ENCODE data around the gene HTRA1. TPM values are rescaled to one million over a fixed set of nuclear protein-coding genes. Genes with fewer than 3 reads are reported as not detected.

HTRA1 gene
- total RNA-seq, 1 experiment from 2014 or later, result 32.8 TPM

- intact Hi-C loops (cut with micrococcal nuclease; ENCODE audit: unreplicated experiment), result no loop called here
- CTCF ChIA-PET, result no interaction called here
- DNase-seq (ENCODE audit: low read depth, low spot score), result no peak
- Histone ChIP-seq H3K27me3 (ENCODE audit: control insufficient read depth, insufficient read depth, low read length) (0 out of 2 replicates have a peak, but pooled peaks cover 2% of the 10 kb centered on the region), H3K27ac (ENCODE audit: low read length) (peak overlapping the region; percentile 1; the same call in 1 of the 2 replicates), H3K4me1 (ENCODE audit: control insufficient read depth, insufficient read depth, low read length) (peaks cover 10% of the 10 kb centered on the region), H3K9me3 (ENCODE audit: control insufficient read depth, insufficient read depth, low read depth, low read length) (no peaks in the 10 kb centered on the region), H3K36me3 (ENCODE audit: control insufficient read depth, insufficient read depth, low read length) (no peaks in the 10 kb centered on the region), H3K4me3 (ENCODE audit: low read depth in 2 of 2, low read length in 2 of 2) (peak overlapping the region; percentile 46 to 74)
- POLR2A ChIA-PET, result no interaction called here
- in situ Hi-C loops (cut with HindIII; ENCODE audit: low pct_unique_long_range_greater_than_20kb, low sequenced_read_pairs), result no loop called here
- peak; percentile 19; the same call in 1 of the 2 replicates for ATAC-seq
- no TSS peak for BruUV-seq (replicated peaks)
- TF ChIP-seq POLR2AphosphoS5 (IDR thresholded peaks at IDR 0.05; ENCODE audit: low read depth, low read length), result no peak
- TF ChIP-seq CTCF (IDR thresholded peaks at IDR 0.05), result no peak
- no peak for TF ChIP-seq TCF7L2 (IDR thresholded peaks at IDR 0.05; ENCODE audit: low read depth, low read length)
- TF ChIP-seq SIN3A (IDR thresholded peaks at IDR 0.05; ENCODE audit: borderline replicate concordance, insufficient read depth, low read depth, low read length), result no peak
- no peak for TF ChIP-seq REST (IDR thresholded peaks at IDR 0.05; ENCODE audit: insufficient read depth in 1 of 2, low read depth in 2 of 2, low read length in 1 of 2)
These were observed 1.4 kb downstream of the HTRA1 start for GRCh38 chr10:122462533-122463465.

- Histone ChIP-seq H3K4me3 (ENCODE audit: low read depth in 2 of 2, low read length in 2 of 2) (peak overlapping the region; percentile 46 to 74; a peak in 2 of 4 replicates), H3K36me3 (ENCODE audit: control insufficient read depth, insufficient read depth, low read length) (no peaks in the 10 kb centered on the region), H3K4me1 (ENCODE audit: control insufficient read depth, insufficient read depth, low read length) (peaks cover 11% of the 10 kb centered on the region), H3K27me3 (ENCODE audit: control insufficient read depth, insufficient read depth, low read length) (0 out of 2 replicates have a peak, but pooled peaks cover 2% of the 10 kb centered on the region), H3K9me3 (ENCODE audit: control insufficient read depth, insufficient read depth, low read depth, low read length) (no peaks in the 10 kb centered on the region), H3K27ac (ENCODE audit: low read length) (no peak overlapping the region)
- BruUV-seq (replicated peaks), result no TSS peak
- ChIA-PET POLR2A (interaction anchor here (0.6 kb wide), 1 partner anchor 186 kb away, joined by 6 read pairs; no protein-coding TSS in a partner anchor), CTCF (no interaction called here)
- TF ChIP-seq SIN3A (IDR thresholded peaks at IDR 0.05; ENCODE audit: borderline replicate concordance, insufficient read depth, low read depth, low read length) (no peak), REST (IDR thresholded peaks at IDR 0.05; ENCODE audit: insufficient read depth in 1 of 2, low read depth in 2 of 2, low read length in 1 of 2) (no peak), POLR2AphosphoS5 (IDR thresholded peaks at IDR 0.05; ENCODE audit: low read depth, low read length) (no peak), TCF7L2 (IDR thresholded peaks at IDR 0.05; ENCODE audit: low read depth, low read length) (no peak)
- in situ Hi-C loops (cut with HindIII; ENCODE audit: low pct_unique_long_range_greater_than_20kb, low sequenced_read_pairs), result no loop called here
- DNase-seq (ENCODE audit: low read depth, low spot score) (no peak), ATAC-seq (no peak)
- intact Hi-C loops (cut with micrococcal nuclease; ENCODE audit: unreplicated experiment), result no loop called here
These were observed 2.3 kb downstream of the HTRA1 start for GRCh38 chr10:122463466-122464249.
